Thoracic aorta (tissue), 2 donors: Measurements from ENCODE around the gene FBXL15. TPM values are rescaled to one million over a fixed set of nuclear protein-coding genes. Genes with fewer than 3 reads are reported as not detected.
A peak's percentile ranks its signal among the peaks of the same experiment; 100 is the strongest.

Experiments used
- ATAC-seq: fragments of 150-250 bp; one replicate; pipeline ENCODE4 v1.8.0; 2017; ENCODE audit warnings: low read depth; ENCODE audit not compliant: insufficient number of reproducible peaks, low FRiP score
- DNase-seq: peaks from one replicate; pipeline ENCODE4 v3.0.0-alpha.2; 2020; ENCODE audit warnings: low spot score
- H3K27ac ChIP-seq, 2 donors: fragments of 200-600 bp; sonication (generic); 1 replicate in 1 of 2; 2 replicates in 1 of 2; pipeline ENCODE4 v1.5.1; 2016; ENCODE audit warnings: mild to moderate bottlenecking in 2 of 2, moderate library complexity in 2 of 2
- H3K27me3 ChIP-seq: fragments of 200-600 bp; sonication (generic); replicated peaks from 2 replicates; pipeline ENCODE4 v1.6.0; 2016; ENCODE audit warnings: mild to moderate bottlenecking; ENCODE audit not compliant: insufficient read depth
- H3K36me3 ChIP-seq: fragments of 200-600 bp; sonication (generic); one replicate; pipeline ENCODE4 v1.5.1; 2016
- H3K4me1 ChIP-seq, 2 donors: fragments of 200-600 bp; sonication (generic); 1 replicate in 1 of 2; 2 replicates in 1 of 2; pipeline versions ENCODE4 v1.5.1 to v1.6.0; 2016; ENCODE audit warnings: low read depth in 2 of 2, mild to moderate bottlenecking in 1 of 2; ENCODE audit not compliant: control insufficient read depth in 1 of 2
- H3K4me3 ChIP-seq: fragments of 200-600 bp; sonication (generic); 2 replicates; pipeline ENCODE4 v1.5.1; 2016; ENCODE audit warnings: mild to moderate bottlenecking
- H3K9me3 ChIP-seq: fragments of 200-600 bp; sonication (generic); 2 replicates; pipeline ENCODE4 v1.5.1; 2016
- total RNA-seq, 2 donors: library from RNA; depleted of rRNA; stranded (reverse); fragments of >200 nt; gene quantifications; one replicate each; pipeline versions ENCODE4 v1.1.0 to v1.2.3, GENCODE V29; 2016
- TF ChIP-seq, protein P1 (sequence below): fragments of 200-600 bp; sonication (generic); IDR thresholded peaks from one replicate; pipeline ENCODE4 v1.5.1; 2019; ENCODE audit warnings: antibody characterized with exemption

Gene FBXL15
- total RNA-seq, 2 donors from 2014 or later: 19.8 to 24.0 TPM

DNA sequence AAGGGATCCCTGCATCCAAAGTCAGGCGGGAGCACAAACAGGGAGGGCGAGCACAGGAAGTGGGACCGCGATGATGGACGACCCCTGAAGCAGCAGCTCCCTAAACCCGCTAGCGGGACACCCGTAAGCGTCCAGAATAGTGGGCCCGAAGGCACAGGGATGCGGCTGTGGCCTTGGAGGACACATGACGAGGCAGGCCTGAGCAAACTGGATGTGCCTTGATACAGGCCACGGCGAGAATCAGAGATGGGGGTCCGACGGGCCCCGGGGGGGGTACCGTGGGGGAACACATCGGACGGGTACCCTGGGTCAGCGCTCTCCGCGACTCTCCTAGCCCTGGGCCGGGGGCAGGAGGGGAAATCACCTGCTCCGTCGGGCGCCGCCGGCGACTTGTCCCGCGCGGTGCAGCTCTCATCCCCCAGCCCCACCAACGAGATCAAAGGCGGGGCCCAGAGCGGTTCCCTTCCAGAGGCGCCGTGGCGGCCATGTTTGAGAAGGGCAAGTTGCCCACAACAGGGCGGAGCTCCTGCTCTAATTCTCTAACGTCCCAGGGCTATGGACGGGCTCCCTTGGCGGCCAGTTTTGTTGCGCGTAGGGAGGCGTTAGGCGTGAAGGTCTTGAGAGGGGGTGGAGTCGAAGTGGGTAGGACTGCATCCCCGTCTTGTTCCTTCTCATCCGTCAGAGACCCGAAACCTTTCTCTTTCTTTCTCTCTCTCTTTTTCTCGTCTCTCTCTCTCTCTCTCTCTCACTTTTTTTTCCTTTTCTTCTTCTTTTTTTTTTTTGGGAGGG lies 11.7 kb downstream of the FBXL15 start, which contains the start of gene CUEDC2:
Gene CUEDC2 (minus strand): TSS at position 413 of the 789 bp plus-strand sequence. CDS start 7,386 bp downstream, outside the sequence.
- ATAC-seq: peak; percentile 78
- Histone ChIP-seq H3K9me3 (no peaks in the 10 kb centered on the region), H3K27me3 (no peaks in the 10 kb centered on the region), H3K4me3 (peak within 1 kb of the TSS; percentile 97), H3K4me1 (peaks cover 16 to 29% of the 10 kb centered on the region in 2 donors), H3K27ac (peak within 1 kb of the TSS; percentile 56 to 72), H3K36me3 (no peaks in the 10 kb centered on the region)
- peak; percentile 85 for DNase-seq
- TF ChIP-seq, protein P1, sequence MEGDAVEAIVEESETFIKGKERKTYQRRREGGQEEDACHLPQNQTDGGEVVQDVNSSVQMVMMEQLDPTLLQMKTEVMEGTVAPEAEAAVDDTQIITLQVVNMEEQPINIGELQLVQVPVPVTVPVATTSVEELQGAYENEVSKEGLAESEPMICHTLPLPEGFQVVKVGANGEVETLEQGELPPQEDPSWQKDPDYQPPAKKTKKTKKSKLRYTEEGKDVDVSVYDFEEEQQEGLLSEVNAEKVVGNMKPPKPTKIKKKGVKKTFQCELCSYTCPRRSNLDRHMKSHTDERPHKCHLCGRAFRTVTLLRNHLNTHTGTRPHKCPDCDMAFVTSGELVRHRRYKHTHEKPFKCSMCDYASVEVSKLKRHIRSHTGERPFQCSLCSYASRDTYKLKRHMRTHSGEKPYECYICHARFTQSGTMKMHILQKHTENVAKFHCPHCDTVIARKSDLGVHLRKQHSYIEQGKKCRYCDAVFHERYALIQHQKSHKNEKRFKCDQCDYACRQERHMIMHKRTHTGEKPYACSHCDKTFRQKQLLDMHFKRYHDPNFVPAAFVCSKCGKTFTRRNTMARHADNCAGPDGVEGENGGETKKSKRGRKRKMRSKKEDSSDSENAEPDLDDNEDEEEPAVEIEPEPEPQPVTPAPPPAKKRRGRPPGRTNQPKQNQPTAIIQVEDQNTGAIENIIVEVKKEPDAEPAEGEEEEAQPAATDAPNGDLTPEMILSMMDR: no peak

DNA sequence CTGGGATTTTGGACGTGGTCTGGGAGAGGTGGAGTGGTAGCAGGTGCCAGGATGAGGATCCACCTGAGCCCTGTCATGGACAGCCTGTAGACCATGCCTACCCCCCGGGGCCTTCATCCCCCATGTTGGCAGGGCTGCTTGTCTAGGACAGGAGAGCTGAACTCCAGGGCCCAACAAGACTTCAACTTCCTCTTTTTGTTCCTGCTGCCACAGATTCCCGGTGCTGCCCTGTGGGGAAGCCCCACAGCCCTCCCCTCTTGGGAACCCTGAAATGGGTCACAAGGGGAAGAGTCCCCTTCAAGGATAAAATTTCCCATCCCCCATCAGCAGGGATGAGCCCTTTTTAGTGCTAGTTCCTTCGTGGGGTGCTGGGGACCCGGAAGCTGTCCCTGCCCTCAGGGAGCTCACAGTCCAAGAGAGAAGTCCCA lies 13.0 kb downstream of the FBXL15 start:
- H3K4me1 ChIP-seq: peaks cover 16 to 29% of the 10 kb centered on the region in 2 donors
- H3K27me3 ChIP-seq: no peaks in the 10 kb centered on the region
- no peak overlapping the region for H3K27ac ChIP-seq
- no peaks in the 10 kb centered on the region for H3K9me3 ChIP-seq
- H3K4me3 ChIP-seq: no peak overlapping the region
- TF ChIP-seq, protein P1: no peak
- DNase-seq (no peak), ATAC-seq (no peak)
- H3K36me3 ChIP-seq: no peaks in the 10 kb centered on the region

DNA sequence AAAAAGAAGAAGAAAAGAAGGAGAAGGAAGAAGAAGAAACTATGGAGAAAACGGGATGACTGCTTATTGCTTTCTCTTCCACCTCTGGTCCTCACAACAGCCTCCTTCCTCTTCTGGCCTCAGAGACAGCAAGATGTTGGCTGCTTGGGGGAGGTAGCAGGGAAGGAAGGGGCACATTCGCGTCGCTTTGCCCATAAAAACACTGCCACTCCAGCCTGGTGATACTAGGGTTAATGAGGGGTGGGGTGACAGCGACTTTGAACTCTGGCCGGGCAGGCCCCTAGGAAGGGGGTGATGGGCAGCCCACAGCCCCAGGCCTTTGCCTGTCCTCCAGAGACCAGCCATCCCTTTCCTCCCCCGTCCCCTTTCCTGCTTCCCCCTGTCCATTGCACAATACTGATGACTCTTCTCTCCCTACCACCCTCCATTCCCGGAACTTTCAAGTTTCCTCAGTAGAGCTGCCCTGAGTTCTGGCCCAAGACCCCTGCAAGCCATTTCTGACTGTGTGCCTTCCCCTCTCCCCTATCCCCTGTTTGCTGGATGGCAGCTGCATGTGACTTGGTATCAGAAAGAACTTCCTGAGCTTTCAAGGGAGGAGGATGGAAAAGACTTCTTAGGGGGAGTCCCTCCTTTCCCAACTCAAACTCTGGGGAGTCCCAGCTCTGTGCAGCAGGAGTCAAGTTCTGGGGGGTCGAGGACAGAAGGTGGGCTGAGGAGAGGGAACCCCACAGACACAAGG lies 13.9 kb downstream of the FBXL15 start:
- Histone ChIP-seq H3K4me3 (peak overlapping the region; percentile 62), H3K27ac (peak overlapping the region in 1 of 2 donors; percentile 37), H3K27me3 (no peaks in the 10 kb centered on the region), H3K9me3 (no peaks in the 10 kb centered on the region), H3K4me1 (peaks cover 16 to 29% of the 10 kb centered on the region in 2 donors), H3K36me3 (no peaks in the 10 kb centered on the region)
- ATAC-seq (no peak), DNase-seq (no peak)
- TF ChIP-seq, protein P1: no peak

GRCh38 chr10:102435133-102435497 lies 14.5 kb downstream of the FBXL15 start:
- no peaks in the 10 kb centered on the region for H3K9me3 ChIP-seq
- DNase-seq (no peak), ATAC-seq (no peak)
- H3K27ac ChIP-seq: peak overlapping the region in 1 of 2 donors; percentile 37
- H3K4me3 ChIP-seq: peak overlapping the region; percentile 62
- TF ChIP-seq, protein P1: no peak
- no peaks in the 10 kb centered on the region for H3K36me3 ChIP-seq
- peaks cover 16 to 29% of the 10 kb centered on the region in 2 donors for H3K4me1 ChIP-seq
- H3K27me3 ChIP-seq: no peaks in the 10 kb centered on the region
